HepG2 (cell line): ENCODE data around the gene SLC25A43. TPM values are rescaled to one million over a fixed set of nuclear protein-coding genes. Genes with fewer than 3 reads are reported as not detected.
"Not testable (repeated sequence)": the region's sequence is repeated elsewhere in the genome, so short reads cannot be mapped to it uniquely, and the experiment has no call there.

Experiments used
- ATAC-seq: fragments of 200-7000 bp; cut with Tn5 transposase; 3 replicates; pipeline ENCODE4 v1.9.1; 2020; ENCODE audit warnings: mild to moderate bottlenecking, moderate library complexity
- BruUV-seq: library from RNA; stranded (reverse); fragments of 400-500 nt; replicated peaks from 2 replicates; lab custom pipeline; 2021; lab: Mats Ljungman, UMichigan
- CTCF ChIA-PET: fragments of 300-600 bp; formaldehyde crosslinking; extraction: SDS; loops from one replicate; lab custom pipeline; 2021; ENCODE audit warnings: low total read pairs, inconsistent platforms, low intra/inter-chr PET ratio; lab: Yijun Ruan, JAX
- POLR2A ChIA-PET: fragments of 350-600 bp; sonication (Branson Sonifier 250); formaldehyde crosslinking; loops from one replicate; lab custom pipeline; 2020; ENCODE audit warnings: antibody characterized with exemption, inconsistent platforms; lab: Yijun Ruan, JAX
- DNase-seq: peaks from one replicate; pipeline ENCODE4 v3.0.0-alpha.2; 2015; ENCODE audit warnings: low spot score
- FAIRE-seq: peaks from 3 replicates; lab custom pipeline; 2011; peaks lifted over from hg19 to GRCh38; lab: Jason Lieb, UNC
- H2AFZ ChIP-seq: one replicate; pipeline ENCODE4 v1.6.1; 2011; ENCODE audit warnings: low read length, inconsistent platforms
- H3K27ac ChIP-seq: fragments of 300-600 bp; 3 replicates; pipeline ENCODE4 v1.8.0; 2011; ENCODE audit warnings: mixed run types, mild to moderate bottlenecking, mixed read lengths, low read length, inconsistent platforms; ENCODE audit not compliant: insufficient read depth; ENCODE audit errors: extremely low read length
- H3K27me3 ChIP-seq, 2 experiments: fragments of 200-600 bp in 1 of 2; 2 replicates in 1 of 2; 3 replicates in 1 of 2; pipeline versions ENCODE4 v1.6.0 to v1.8.0; 2011; ENCODE audit warnings: low read length in 2 of 2, mild to moderate bottlenecking in 2 of 2, moderate library complexity in 2 of 2, inconsistent platforms in 1 of 2; ENCODE audit not compliant: insufficient read depth in 2 of 2, control insufficient read depth in 1 of 2
- H3K36me3 ChIP-seq, 2 experiments: fragments of 200-600 bp in 1 of 2; replicated peaks in 1 of 2; 2 replicates in 1 of 2; 3 replicates in 1 of 2; pipeline versions ENCODE4 v1.5.1 to v1.8.0; 2011; ENCODE audit warnings: low read length in 2 of 2, inconsistent platforms in 1 of 2; ENCODE audit not compliant: insufficient read depth in 2 of 2, control insufficient read depth in 1 of 2
- H3K4me1 ChIP-seq: 2 replicates; pipeline ENCODE4 v1.5.1; 2012; ENCODE audit warnings: low read length, inconsistent platforms; ENCODE audit not compliant: insufficient read depth
- H3K4me2 ChIP-seq: 2 replicates; pipeline ENCODE4 v1.6.0; 2011; ENCODE audit warnings: low read depth, low read length, inconsistent platforms
- H3K4me3 ChIP-seq, 3 experiments: fragments of 200-600 bp in 1 of 3; sonication (generic), shearing (Covaris generic) in 1 of 3; replicated peaks in 1 of 3; 2 replicates each; pipeline ENCODE4 v1.5.1; 2011 to 2016; ENCODE audit warnings: low read length in 3 of 3, inconsistent platforms in 2 of 3, low read depth in 2 of 3, mild to moderate bottlenecking in 2 of 3, control low read depth in 1 of 3, mixed read lengths in 1 of 3; ENCODE audit not compliant: insufficient read depth in 1 of 3
- H3K79me2 ChIP-seq: one replicate; pipeline ENCODE4 v1.6.1; 2011; ENCODE audit warnings: low read length, inconsistent platforms; ENCODE audit not compliant: insufficient read depth
- H3K9ac ChIP-seq: 2 replicates; pipeline ENCODE4 v1.6.0; 2011; ENCODE audit warnings: mild to moderate bottlenecking, low read depth, low read length, inconsistent platforms; ENCODE audit not compliant: insufficient read depth
- H3K9me3 ChIP-seq: 2 replicates; pipeline ENCODE4 v1.5.1; 2012; ENCODE audit warnings: mild to moderate bottlenecking, low read length
- H4K20me1 ChIP-seq: 2 replicates; pipeline ENCODE4 v1.6.0; 2011; ENCODE audit warnings: inconsistent platforms, mild to moderate bottlenecking, low read length, moderate library complexity; ENCODE audit not compliant: insufficient read depth
- PRPF4 ChIP-seq: fragments of 200-400 bp; formaldehyde crosslinking; IDR thresholded peaks from 2 replicates; pipeline ENCODE4 v1.6.1; 2016; ENCODE audit warnings: low read length, low read depth; ENCODE audit not compliant: poor library complexity, severe bottlenecking
- ZNF629 ChIP-seq: sonication (generic); formaldehyde crosslinking; conservative IDR thresholded peaks from 2 replicates; pipeline ENCODE4 v1.5.0; 2020; ENCODE audit warnings: missing genetic modification reagents
- WGBS: methylation state at CpG from one replicate; pipeline ENCODE4 v1.1.6; 2017; ENCODE audit warnings: low lambda C conversion rate; 5-methylcytosine and 5-hydroxymethylcytosine counted together
- in situ Hi-C: cut with HindIII; loops from 2 replicates; pipeline ENCODE4 v1.10.0; 2017; ENCODE audit warnings: low pct_unique_long_range_greater_than_20kb; ENCODE audit not compliant: extremely low pct_ligation_motif_present
- intact Hi-C: fragments of 100-400 bp; cut with micrococcal nuclease; formaldehyde crosslinking; loops from one replicate; pipeline ENCODE4 v1.10.0; 2022; ENCODE audit not compliant: unreplicated experiment
- polyA plus RNA-seq, 8 experiments: library from polyadenylated mRNA; depleted of rRNA in 3 of 8; stranded (reverse) in 7 of 8; unstranded in 1 of 8; fragments of >200 nt; fragmentation: Illumina TruSeq in 4 of 8; extraction: Trizol in 4 of 8; gene quantifications; 2 replicates each; pipeline versions ENCODE4 v1.2.1 to v1.2.3, GENCODE V29; 2011 to 2016; ENCODE audit warnings: low read depth in 4 of 8, missing spikeins in 1 of 8, mixed read lengths in 1 of 8; ENCODE audit not compliant: insufficient read depth in 1 of 8
- total RNA-seq, 5 experiments: library from RNA; depleted of rRNA; stranded (reverse); fragments of >200 nt; fragmentation: Illumina TruSeq; extraction: Trizol; gene quantifications; 2 replicates each; pipeline ENCODE4 v1.2.3, GENCODE V29; 2016; ENCODE audit warnings: low read depth in 1 of 5
- TF ChIP-seq, protein P1 (sequence below): sonication (generic); formaldehyde crosslinking; IDR thresholded peaks from 2 replicates; pipeline ENCODE4 v1.4.0; 2020; ENCODE audit warnings: missing genetic modification reagents, borderline replicate concordance
- TF ChIP-seq, protein P2 (sequence below): IDR thresholded peaks from 2 replicates; pipeline ENCODE4 v1.6.1; 2012; ENCODE audit warnings: low read depth, low read length, improper control_type of control experiment
- TF ChIP-seq, protein P3 (sequence below): sonication (generic); formaldehyde crosslinking; IDR thresholded peaks from 2 replicates; pipeline ENCODE4 v1.4.0; 2020; ENCODE audit warnings: mild to moderate bottlenecking, missing genetic modification reagents, borderline replicate concordance
- TF ChIP-seq, protein P4 (sequence below): sonication (generic); formaldehyde crosslinking; IDR thresholded peaks from 2 replicates; pipeline ENCODE4 v1.5.0; 2020; ENCODE audit warnings: mild to moderate bottlenecking, missing genetic modification reagents, borderline replicate concordance
- TF ChIP-seq, protein P5 (sequence below): sonication (generic); formaldehyde crosslinking; IDR thresholded peaks from 2 replicates; pipeline ENCODE4 v1.5.0; 2020; ENCODE audit warnings: missing genetic modification reagents

SLC25A43 gene
- total and polyA plus RNA-seq, 2 of the 13 experiments (the other 11 are each of a cell fraction or from before 2014, with no cell fraction given): 5.8 to 13.2 TPM

DNA sequence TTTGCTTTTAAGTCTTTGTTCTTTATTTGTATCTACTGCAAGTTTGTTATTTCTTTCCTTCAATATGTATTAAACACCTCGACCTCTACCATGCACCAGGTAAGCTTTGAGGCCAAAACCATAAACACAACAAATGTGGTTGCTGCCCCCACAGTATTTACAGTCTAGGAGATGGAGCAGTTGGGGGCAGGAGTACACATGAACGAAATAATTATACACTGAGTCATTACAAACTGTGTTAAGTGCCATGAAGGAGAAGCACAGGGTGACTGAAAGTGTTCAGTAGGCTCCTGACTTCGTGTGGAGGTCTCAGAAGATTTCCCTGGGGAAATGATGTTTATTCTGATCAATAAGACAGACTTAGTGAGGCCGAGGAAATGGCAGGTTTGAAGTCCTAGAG lies 30.3 kb downstream of the SLC25A43 start (continued):
- TF ChIP-seq, protein P1, sequence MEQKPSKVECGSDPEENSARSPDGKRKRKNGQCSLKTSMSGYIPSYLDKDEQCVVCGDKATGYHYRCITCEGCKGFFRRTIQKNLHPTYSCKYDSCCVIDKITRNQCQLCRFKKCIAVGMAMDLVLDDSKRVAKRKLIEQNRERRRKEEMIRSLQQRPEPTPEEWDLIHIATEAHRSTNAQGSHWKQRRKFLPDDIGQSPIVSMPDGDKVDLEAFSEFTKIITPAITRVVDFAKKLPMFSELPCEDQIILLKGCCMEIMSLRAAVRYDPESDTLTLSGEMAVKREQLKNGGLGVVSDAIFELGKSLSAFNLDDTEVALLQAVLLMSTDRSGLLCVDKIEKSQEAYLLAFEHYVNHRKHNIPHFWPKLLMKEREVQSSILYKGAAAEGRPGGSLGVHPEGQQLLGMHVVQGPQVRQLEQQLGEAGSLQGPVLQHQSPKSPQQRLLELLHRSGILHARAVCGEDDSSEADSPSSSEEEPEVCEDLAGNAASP (CRISPR knock-in tag): no peak
- TF ChIP-seq, all 625 proteins: peak for 0

DNA sequence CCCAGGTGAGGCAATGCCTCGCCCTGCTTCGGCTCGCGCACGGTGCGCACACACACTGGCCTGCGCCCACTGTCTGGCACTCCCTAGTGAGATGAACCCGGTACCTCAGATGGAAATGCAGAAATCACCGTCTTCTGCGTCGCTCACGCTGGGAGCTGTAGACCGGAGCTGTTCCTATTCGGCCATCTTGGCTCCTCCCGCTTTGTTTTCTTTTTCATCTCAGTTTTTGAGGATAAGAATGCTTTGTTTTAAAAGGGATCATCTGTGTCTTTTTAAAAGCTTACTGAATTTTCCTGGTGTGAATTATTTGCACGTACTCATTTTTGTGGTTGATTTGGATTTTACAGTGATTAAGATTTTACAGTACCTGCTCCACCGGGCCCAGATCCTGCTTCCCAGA lies 42.2 kb downstream of the SLC25A43 start:
- H3K9ac ChIP-seq, H3K27ac ChIP-seq, H3K27me3 ChIP-seq, H3K4me2 ChIP-seq, BruUV-seq, in situ Hi-C loops, H3K4me3 ChIP-seq, H3K79me2 ChIP-seq, POLR2A ChIA-PET, FAIRE-seq, intact Hi-C loops, ATAC-seq, CTCF ChIA-PET, H3K4me1 ChIP-seq, H3K9me3 ChIP-seq, H4K20me1 ChIP-seq, DNase-seq, H2AFZ ChIP-seq, H3K36me3 ChIP-seq: not testable (repeated sequence)
- 98% methylated on average over 8 of the region's 17 CpGs for WGBS

DNA sequence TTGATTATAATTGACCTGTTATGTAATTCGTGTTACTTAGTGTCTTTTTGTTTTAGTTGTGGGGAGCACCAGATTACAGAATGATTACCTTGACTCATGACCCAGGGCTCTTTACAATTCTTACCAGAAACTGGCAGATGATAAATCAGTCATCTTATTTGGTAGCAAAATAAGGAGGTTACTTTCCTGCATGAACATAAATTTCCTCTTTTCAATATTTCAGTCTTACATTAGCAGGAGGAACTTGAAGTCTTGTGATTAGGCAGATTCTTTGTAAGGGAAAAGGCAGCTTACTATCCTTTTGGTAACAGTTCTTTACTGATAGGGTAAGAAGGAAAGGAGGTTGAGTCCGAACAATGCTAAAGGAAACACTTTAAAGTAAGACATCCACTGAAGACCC lies 43.1 kb downstream of the SLC25A43 start:
- Histone ChIP-seq H3K4me1 (no peaks in the 10 kb centered on the region), H3K9me3 (no peaks in the 10 kb centered on the region), H3K27ac (no peak overlapping the region), H3K36me3 (no peaks in the 10 kb centered on the region), H3K4me2 (no peak overlapping the region), H3K79me2 (no peaks in the 10 kb centered on the region), H4K20me1 (no peaks in the 10 kb centered on the region), H2AFZ (no peak overlapping the region), H3K4me3 (no peak overlapping the region), H3K27me3 (no peaks in the 10 kb centered on the region), H3K9ac (no peak overlapping the region)
- ChIA-PET POLR2A (no interaction called here), CTCF (no interaction called here)
- intact Hi-C loops: no loop called here
- in situ Hi-C loops: no loop called here
- no peak for ATAC-seq
- BruUV-seq: no TSS peak
- DNase-seq: no peak
- FAIRE-seq: no peak
- 89% methylated on average over 2 of the region's 2 CpGs for WGBS
- TF ChIP-seq, protein P2, sequence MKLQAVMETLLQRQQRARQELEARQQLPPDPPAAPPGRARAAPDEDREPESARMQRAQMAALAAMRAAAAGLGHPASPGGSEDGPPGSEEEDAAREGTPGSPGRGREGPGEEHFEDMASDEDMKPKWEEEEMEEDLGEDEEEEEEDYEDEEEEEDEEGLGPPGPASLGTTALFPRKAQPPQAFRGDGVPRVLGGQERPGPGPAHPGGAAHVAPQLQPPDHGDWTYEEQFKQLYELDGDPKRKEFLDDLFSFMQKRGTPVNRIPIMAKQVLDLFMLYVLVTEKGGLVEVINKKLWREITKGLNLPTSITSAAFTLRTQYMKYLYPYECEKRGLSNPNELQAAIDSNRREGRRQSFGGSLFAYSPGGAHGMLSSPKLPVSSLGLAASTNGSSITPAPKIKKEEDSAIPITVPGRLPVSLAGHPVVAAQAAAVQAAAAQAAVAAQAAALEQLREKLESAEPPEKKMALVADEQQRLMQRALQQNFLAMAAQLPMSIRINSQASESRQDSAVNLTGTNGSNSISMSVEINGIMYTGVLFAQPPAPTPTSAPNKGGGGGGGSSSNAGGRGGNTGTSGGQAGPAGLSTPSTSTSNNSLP: no peak
- TF ChIP-seq, protein P3, sequence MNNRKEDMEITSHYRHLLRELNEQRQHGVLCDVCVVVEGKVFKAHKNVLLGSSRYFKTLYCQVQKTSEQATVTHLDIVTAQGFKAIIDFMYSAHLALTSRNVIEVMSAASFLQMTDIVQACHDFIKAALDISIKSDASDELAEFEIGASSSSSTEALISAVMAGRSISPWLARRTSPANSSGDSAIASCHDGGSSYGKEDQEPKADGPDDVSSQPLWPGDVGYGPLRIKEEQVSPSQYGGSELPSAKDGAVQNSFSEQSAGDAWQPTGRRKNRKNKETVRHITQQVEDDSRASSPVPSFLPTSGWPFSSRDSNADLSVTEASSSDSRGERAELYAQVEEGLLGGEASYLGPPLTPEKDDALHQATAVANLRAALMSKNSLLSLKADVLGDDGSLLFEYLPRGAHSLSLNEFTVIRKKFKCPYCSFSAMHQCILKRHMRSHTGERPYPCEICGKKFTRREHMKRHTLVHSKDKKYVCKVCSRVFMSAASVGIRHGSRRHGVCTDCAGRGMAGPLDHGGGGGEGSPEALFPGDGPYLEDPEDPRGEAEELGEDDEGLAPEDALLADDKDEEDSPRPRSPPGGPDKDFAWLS (CRISPR knock-in tag): no peak
- TF ChIP-seq, protein P4, sequence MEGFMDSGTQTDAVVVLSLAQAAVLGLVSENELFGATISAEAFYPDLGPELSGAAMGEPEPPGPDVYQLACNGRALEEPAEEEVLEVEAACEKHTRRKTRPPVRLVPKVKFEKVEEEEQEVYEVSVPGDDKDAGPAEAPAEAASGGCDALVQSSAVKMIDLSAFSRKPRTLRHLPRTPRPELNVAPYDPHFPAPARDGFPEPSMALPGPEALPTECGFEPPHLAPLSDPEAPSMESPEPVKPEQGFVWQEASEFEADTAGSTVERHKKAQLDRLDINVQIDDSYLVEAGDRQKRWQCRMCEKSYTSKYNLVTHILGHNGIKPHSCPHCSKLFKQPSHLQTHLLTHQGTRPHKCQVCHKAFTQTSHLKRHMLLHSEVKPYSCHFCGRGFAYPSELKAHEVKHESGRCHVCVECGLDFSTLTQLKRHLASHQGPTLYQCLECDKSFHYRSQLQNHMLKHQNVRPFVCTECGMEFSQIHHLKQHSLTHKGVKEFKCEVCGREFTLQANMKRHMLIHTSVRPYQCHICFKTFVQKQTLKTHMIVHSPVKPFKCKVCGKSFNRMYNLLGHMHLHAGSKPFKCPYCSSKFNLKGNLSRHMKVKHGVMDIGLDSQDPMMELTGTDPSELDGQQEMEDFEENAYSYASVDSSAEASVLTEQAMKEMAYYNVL (CRISPR knock-in tag): no peak
- TF ChIP-seq, protein P5, sequence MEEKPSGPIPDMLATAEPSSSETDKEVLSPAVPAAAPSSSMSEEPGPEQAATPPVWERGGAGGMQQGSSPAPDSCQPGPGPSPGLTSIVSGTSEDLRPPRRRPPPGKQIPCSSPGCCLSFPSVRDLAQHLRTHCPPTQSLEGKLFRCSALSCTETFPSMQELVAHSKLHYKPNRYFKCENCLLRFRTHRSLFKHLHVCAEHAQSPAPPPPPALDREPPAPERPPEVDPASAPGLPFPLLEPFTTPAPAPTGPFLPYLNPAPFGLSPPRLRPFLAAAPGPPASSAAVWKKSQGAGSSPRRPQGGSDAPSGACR (CRISPR knock-in tag): no peak
- TF ChIP-seq ZNF629: no peak
- no peak for TF ChIP-seq PRPF4
